Measurements from ENCODE around the gene SLCO3A1. TPM values are rescaled to one million over a fixed set of nuclear protein-coding genes. Genes with fewer than 3 reads are reported as not detected.

The SLCO3A1 gene
- total RNA-seq, 2 experiments from 2014 or later, result 8.5 to 40.0 TPM

- no peak for DNase-seq (ENCODE audit: low spot score)
- peaks cover 13% of the 10 kb centered on the region for H4K20me1 ChIP-seq (ENCODE audit: insufficient read depth, low read length)
- H3K4me3 ChIP-seq (ENCODE audit: low read depth, low read length, poor library complexity, severe bottlenecking), result no peak overlapping the region
- no peaks in the 10 kb centered on the region for H3K9me3 ChIP-seq (ENCODE audit: low read length)
- peaks cover 11% of the 10 kb centered on the region; the same call in 1 of the 2 replicates for H3K79me2 ChIP-seq (ENCODE audit: insufficient read depth, low read depth, low read length)
- no TSS peak for BruUV-seq (replicated peaks)
- H2AFZ ChIP-seq (ENCODE audit: low read length), result no peak overlapping the region
- no peaks in the 10 kb centered on the region for H3K36me3 ChIP-seq (ENCODE audit: insufficient read depth, low read length)
- no peak overlapping the region for H3K27ac ChIP-seq (ENCODE audit: low read depth, low read length, poor library complexity, severe bottlenecking)
- ChIA-PET CTCF (ENCODE audit: unreplicated experiment) (no interaction called here), POLR2A (no interaction called here)
- no peak overlapping the region for H3K4me2 ChIP-seq (ENCODE audit: low read length)
- no peaks in the 10 kb centered on the region for H3K9me2 ChIP-seq (ENCODE audit: insufficient read depth, low read length)
- intact Hi-C loops (cut with micrococcal nuclease; ENCODE audit: unreplicated experiment), result no loop called here
- TF ChIP-seq, protein P1, sequence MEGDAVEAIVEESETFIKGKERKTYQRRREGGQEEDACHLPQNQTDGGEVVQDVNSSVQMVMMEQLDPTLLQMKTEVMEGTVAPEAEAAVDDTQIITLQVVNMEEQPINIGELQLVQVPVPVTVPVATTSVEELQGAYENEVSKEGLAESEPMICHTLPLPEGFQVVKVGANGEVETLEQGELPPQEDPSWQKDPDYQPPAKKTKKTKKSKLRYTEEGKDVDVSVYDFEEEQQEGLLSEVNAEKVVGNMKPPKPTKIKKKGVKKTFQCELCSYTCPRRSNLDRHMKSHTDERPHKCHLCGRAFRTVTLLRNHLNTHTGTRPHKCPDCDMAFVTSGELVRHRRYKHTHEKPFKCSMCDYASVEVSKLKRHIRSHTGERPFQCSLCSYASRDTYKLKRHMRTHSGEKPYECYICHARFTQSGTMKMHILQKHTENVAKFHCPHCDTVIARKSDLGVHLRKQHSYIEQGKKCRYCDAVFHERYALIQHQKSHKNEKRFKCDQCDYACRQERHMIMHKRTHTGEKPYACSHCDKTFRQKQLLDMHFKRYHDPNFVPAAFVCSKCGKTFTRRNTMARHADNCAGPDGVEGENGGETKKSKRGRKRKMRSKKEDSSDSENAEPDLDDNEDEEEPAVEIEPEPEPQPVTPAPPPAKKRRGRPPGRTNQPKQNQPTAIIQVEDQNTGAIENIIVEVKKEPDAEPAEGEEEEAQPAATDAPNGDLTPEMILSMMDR (conservative IDR thresholded peaks at IDR 0.05; ENCODE audit: low read length), result no peak
- TF ChIP-seq EZH2phosphoT487 (IDR thresholded peaks at IDR 0.05; ENCODE audit: borderline replicate concordance, low read depth, low read length), result no peak
- H3K4me1 ChIP-seq (ENCODE audit: insufficient read depth, low read length, poor library complexity, severe bottlenecking), result peaks cover 20% of the 10 kb centered on the region
These were observed 94.4 kb downstream of the SLCO3A1 start for GRCh38 chr15:91947683-91948608.

DNA sequence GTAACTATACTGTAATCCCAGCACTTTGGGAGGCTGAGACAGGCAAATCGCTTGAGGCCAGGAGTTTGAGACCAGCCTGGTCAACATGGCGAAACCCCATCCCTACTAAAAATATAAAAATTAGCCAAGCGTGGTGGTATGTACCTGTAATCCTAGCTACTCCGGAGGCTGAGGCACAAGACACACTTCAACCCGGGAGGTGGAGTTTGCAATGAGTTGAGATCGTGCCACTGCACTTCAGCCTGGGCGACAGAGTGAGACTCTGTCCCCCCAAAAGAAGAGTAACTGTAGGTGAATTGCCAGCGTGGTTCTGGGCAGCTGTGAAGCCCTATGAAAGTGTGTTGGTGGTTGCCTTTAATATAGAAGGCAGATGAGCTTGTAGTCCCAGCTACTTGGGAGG, 95.9 kb downstream of the SLCO3A1 start:
- no peaks in the 10 kb centered on the region for H3K9me2 ChIP-seq (ENCODE audit: insufficient read depth, low read length)
- H4K20me1 ChIP-seq (ENCODE audit: insufficient read depth, low read length), result peaks cover 6% of the 10 kb centered on the region; the same call in 1 of the 2 replicates
- no peaks in the 10 kb centered on the region for H3K9me3 ChIP-seq (ENCODE audit: low read length)
- no peaks in the 10 kb centered on the region for H3K36me3 ChIP-seq (ENCODE audit: insufficient read depth, low read length)
- H3K79me2 ChIP-seq (ENCODE audit: insufficient read depth, low read depth, low read length), result 0 out of 2 replicates have a peak, but pooled peaks cover 11% of the 10 kb centered on the region
- BruUV-seq (replicated peaks), result no TSS peak
- peaks cover 17% of the 10 kb centered on the region for H3K4me1 ChIP-seq (ENCODE audit: insufficient read depth, low read length, poor library complexity, severe bottlenecking)
- ChIA-PET POLR2A (interaction anchor here (0.5 kb wide), 1 partner anchor 71 kb away, joined by 3 read pairs; no protein-coding TSS in a partner anchor), CTCF (ENCODE audit: unreplicated experiment) (no interaction called here)
- no peak overlapping the region for H2AFZ ChIP-seq (ENCODE audit: low read length)
- no peak for DNase-seq (ENCODE audit: low spot score)
- TF ChIP-seq EZH2phosphoT487 (IDR thresholded peaks at IDR 0.05; ENCODE audit: borderline replicate concordance, low read depth, low read length), result no peak
- TF ChIP-seq, protein P1 (conservative IDR thresholded peaks at IDR 0.05; ENCODE audit: low read length), result no peak
- intact Hi-C loops (cut with micrococcal nuclease; ENCODE audit: unreplicated experiment), result no loop called here
- H3K4me3 ChIP-seq (ENCODE audit: low read depth, low read length, poor library complexity, severe bottlenecking), result no peak overlapping the region
- no peak overlapping the region for H3K4me2 ChIP-seq (ENCODE audit: low read length)
- no peak overlapping the region for H3K27ac ChIP-seq (ENCODE audit: low read depth, low read length, poor library complexity, severe bottlenecking)

DNA sequence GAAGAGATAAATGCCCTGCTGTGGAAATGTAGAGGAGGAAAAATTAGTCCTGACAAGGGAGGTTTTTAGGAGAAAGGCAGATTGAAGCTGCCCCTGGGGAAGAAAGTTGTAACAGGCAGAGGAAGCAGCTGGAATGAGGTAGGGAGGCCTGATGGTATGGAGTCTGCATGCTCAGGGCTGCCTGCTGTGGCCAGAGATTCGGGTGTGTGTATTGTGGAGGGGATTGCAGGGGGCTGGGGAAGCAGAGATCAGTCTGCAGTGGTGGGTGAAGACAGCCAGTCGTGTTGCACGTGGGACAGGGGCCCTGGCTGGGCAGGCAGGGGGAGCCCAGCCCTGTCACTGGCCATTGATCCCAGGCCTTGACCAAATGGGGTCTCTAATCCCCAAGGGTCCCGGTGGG, 96.5 kb downstream of the SLCO3A1 start:
- ChIA-PET CTCF (ENCODE audit: unreplicated experiment) (no interaction called here), POLR2A (interaction anchor here (0.5 kb wide), 1 partner anchor 72 kb away, joined by 3 read pairs; no protein-coding TSS in a partner anchor)
- H3K27ac ChIP-seq (ENCODE audit: low read depth, low read length, poor library complexity, severe bottlenecking), result no peak overlapping the region
- H2AFZ ChIP-seq (ENCODE audit: low read length), result no peak overlapping the region
- no peaks in the 10 kb centered on the region for H3K9me3 ChIP-seq (ENCODE audit: low read length)
- BruUV-seq (replicated peaks), result no TSS peak
- no peak overlapping the region for H3K4me2 ChIP-seq (ENCODE audit: low read length)
- DNase-seq (ENCODE audit: low spot score), result no peak
- H3K4me3 ChIP-seq (ENCODE audit: low read depth, low read length, poor library complexity, severe bottlenecking), result no peak overlapping the region
- H4K20me1 ChIP-seq (ENCODE audit: insufficient read depth, low read length), result peaks cover 6% of the 10 kb centered on the region; the same call in 1 of the 2 replicates
- H3K79me2 ChIP-seq (ENCODE audit: insufficient read depth, low read depth, low read length), result 0 out of 2 replicates have a peak, but pooled peaks cover 11% of the 10 kb centered on the region
- no peaks in the 10 kb centered on the region for H3K36me3 ChIP-seq (ENCODE audit: insufficient read depth, low read length)
- no peaks in the 10 kb centered on the region for H3K9me2 ChIP-seq (ENCODE audit: insufficient read depth, low read length)
- H3K4me1 ChIP-seq (ENCODE audit: insufficient read depth, low read length, poor library complexity, severe bottlenecking), result peaks cover 19% of the 10 kb centered on the region
- intact Hi-C loops (cut with micrococcal nuclease; ENCODE audit: unreplicated experiment), result no loop called here
- TF ChIP-seq, protein P1 (conservative IDR thresholded peaks at IDR 0.05; ENCODE audit: low read length), result no peak
- TF ChIP-seq EZH2phosphoT487 (IDR thresholded peaks at IDR 0.05; ENCODE audit: borderline replicate concordance, low read depth, low read length), result no peak
